Stimulated activated effector memory CD8-positive, alpha-beta T cell treated with anti-CD3 and anti-CD28 coated beads, Interleukin-12 subunit alpha, Interleukin-12 subunit beta, amount 100 ng/mL, for 72 hours (primary cell): ENCODE data around the gene MTCL1.

Source experiments
- ATAC-seq: fragments of 150-1000 bp; cut with Tn5 transposase; 2 replicates; pipeline ENCODE4 v1.10.0; 2021
- DNase-seq, 2 donors: peaks; one replicate each; pipeline ENCODE4 v3.0.0; 2021 to 2022; ENCODE audit warnings: low spot score in 2 of 2
- H3K27ac Mint-ChIP-seq: one replicate; pipeline ENCODE4 v1.8.0; 2022; ENCODE audit warnings: mild to moderate bottlenecking, mixed read lengths
- H3K36me3 Mint-ChIP-seq: one replicate; pipeline ENCODE4 v1.8.0; 2022; ENCODE audit warnings: mild to moderate bottlenecking, mixed read lengths
- H3K4me1 Mint-ChIP-seq: one replicate; pipeline ENCODE4 v1.8.0; 2022; ENCODE audit warnings: mixed read lengths
- H3K4me3 Mint-ChIP-seq: one replicate; pipeline ENCODE4 v1.8.0; 2022; ENCODE audit warnings: mild to moderate bottlenecking, mixed read lengths
- H3K9me3 Mint-ChIP-seq: one replicate; pipeline ENCODE4 v1.8.0; 2022; ENCODE audit warnings: mixed read lengths

Gene MTCL1

GRCh38 chr18:8703092-8703709, 2.2 kb upstream of the MTCL1 start:
- DNase-seq (no peak), ATAC-seq (no peak)
- Mint-ChIP-seq H3K4me1 (peaks cover 18% of the 10 kb centered on the region), H3K36me3 (peaks cover 11% of the 10 kb centered on the region), H3K27ac (no peak overlapping the region), H3K4me3 (no peak overlapping the region), H3K9me3 (no peaks in the 10 kb centered on the region)

- ATAC-seq: no peak
- H3K27ac Mint-ChIP-seq: no peak overlapping the region
- peak overlapping the region; percentile 87 for H3K4me3 Mint-ChIP-seq
Measured at GRCh38 chr18:8703781-8704301, 1.5 kb upstream of the MTCL1 start.

GRCh38 chr18:8704361-8705237, 757 bp upstream of the MTCL1 start:
- no peaks in the 10 kb centered on the region for H3K9me3 Mint-ChIP-seq
- peaks cover 18% of the 10 kb centered on the region for H3K4me1 Mint-ChIP-seq
- H3K27ac Mint-ChIP-seq: peak overlapping the region; percentile 54
- H3K36me3 Mint-ChIP-seq: peaks cover 11% of the 10 kb centered on the region
- DNase-seq (peak; percentile 76 to 90), ATAC-seq (peak; percentile 92)
- H3K4me3 Mint-ChIP-seq: peak overlapping the region; percentile 87

More at GRCh38 chr18:8703781-8704301, 1.5 kb upstream of the MTCL1 start:
- Mint-ChIP-seq H3K4me1 (peaks cover 18% of the 10 kb centered on the region), H3K36me3 (peaks cover 11% of the 10 kb centered on the region), H3K9me3 (no peaks in the 10 kb centered on the region)
- DNase-seq: no peak

- DNase-seq: peak in 1 of 2 donors; percentile 58
- no peak for ATAC-seq
- Mint-ChIP-seq H3K4me1 (peaks cover 18% of the 10 kb centered on the region), H3K9me3 (no peaks in the 10 kb centered on the region), H3K4me3 (peak overlapping the region; percentile 80), H3K36me3 (peaks cover 11% of the 10 kb centered on the region), H3K27ac (peak overlapping the region; percentile 70)
Measured at GRCh38 chr18:8705961-8706790, 820 bp downstream of the MTCL1 start.

GRCh38 chr18:8706791-8707555, 1.6 kb downstream of the MTCL1 start:
- Mint-ChIP-seq H3K4me3 (peak overlapping the region; percentile 80), H3K9me3 (no peaks in the 10 kb centered on the region), H3K27ac (peak overlapping the region; percentile 70), H3K4me1 (peaks cover 18% of the 10 kb centered on the region), H3K36me3 (peaks cover 11% of the 10 kb centered on the region)
- ATAC-seq: no peak
- no peak for DNase-seq

- H3K9me3 Mint-ChIP-seq: no peaks in the 10 kb centered on the region
- ATAC-seq: no peak
- peaks cover 18% of the 10 kb centered on the region for H3K4me1 Mint-ChIP-seq
- no peak overlapping the region for H3K27ac Mint-ChIP-seq
- DNase-seq: no peak
- H3K4me3 Mint-ChIP-seq: peak overlapping the region; percentile 80
- peaks cover 11% of the 10 kb centered on the region for H3K36me3 Mint-ChIP-seq
Measured at GRCh38 chr18:8707556-8708300, 2.4 kb downstream of the MTCL1 start.

GRCh38 chr18:8708670-8709069, 3.3 kb downstream of the MTCL1 start:
- H3K27ac Mint-ChIP-seq: no peak overlapping the region
- no peak overlapping the region for H3K4me3 Mint-ChIP-seq
- DNase-seq (no peak), ATAC-seq (no peak)
- no peaks in the 10 kb centered on the region for H3K9me3 Mint-ChIP-seq
- peaks cover 11% of the 10 kb centered on the region for H3K36me3 Mint-ChIP-seq
- peaks cover 17% of the 10 kb centered on the region for H3K4me1 Mint-ChIP-seq

GRCh38 chr18:8709248-8710059, 4.1 kb downstream of the MTCL1 start:
- Mint-ChIP-seq H3K36me3 (peaks cover 10% of the 10 kb centered on the region), H3K27ac (no peak overlapping the region), H3K9me3 (no peaks in the 10 kb centered on the region), H3K4me3 (no peak overlapping the region), H3K4me1 (peaks cover 10% of the 10 kb centered on the region)
- DNase-seq (no peak), ATAC-seq (no peak)

- H3K27ac Mint-ChIP-seq: no peak overlapping the region
- H3K4me1 Mint-ChIP-seq: peaks cover 4% of the 10 kb centered on the region
- ATAC-seq (no peak), DNase-seq (no peak)
- no peak overlapping the region for H3K4me3 Mint-ChIP-seq
- H3K9me3 Mint-ChIP-seq: no peaks in the 10 kb centered on the region
- H3K36me3 Mint-ChIP-seq: peaks cover 4% of the 10 kb centered on the region
Measured at GRCh38 chr18:8711736-8712135, 6.4 kb downstream of the MTCL1 start.

- Mint-ChIP-seq H3K36me3 (no peaks in the 10 kb centered on the region), H3K4me1 (peaks cover 5% of the 10 kb centered on the region), H3K27ac (no peak overlapping the region), H3K4me3 (no peak overlapping the region), H3K9me3 (no peaks in the 10 kb centered on the region)
- ATAC-seq (no peak), DNase-seq (no peak)
Measured at GRCh38 chr18:8713691-8714090, 8.3 kb downstream of the MTCL1 start.

GRCh38 chr18:8715599-8715998, 10.2 kb downstream of the MTCL1 start:
- H3K9me3 Mint-ChIP-seq: no peaks in the 10 kb centered on the region

GRCh38 chr18:8717011-8717770, 11.8 kb downstream of the MTCL1 start:
- no peaks in the 10 kb centered on the region for H3K36me3 Mint-ChIP-seq
- peaks cover 5% of the 10 kb centered on the region for H3K4me1 Mint-ChIP-seq
- H3K27ac Mint-ChIP-seq: no peak overlapping the region
- no peak for DNase-seq
- no peaks in the 10 kb centered on the region for H3K9me3 Mint-ChIP-seq
- no peak for ATAC-seq
- H3K4me3 Mint-ChIP-seq: no peak overlapping the region

More at GRCh38 chr18:8715599-8715998, 10.2 kb downstream of the MTCL1 start:
- Mint-ChIP-seq H3K4me1 (peaks cover 5% of the 10 kb centered on the region), H3K27ac (no peak overlapping the region), H3K4me3 (no peak overlapping the region), H3K36me3 (no peaks in the 10 kb centered on the region)
- ATAC-seq: peak; percentile 79
- no peak for DNase-seq
